Endothelial cell of hepatic sinusoid (primary cell): ENCODE data around the gene RAMP2.

Experiments
- in situ Hi-C: cut with HindIII; loops from 2 replicates; pipeline ENCODE4 v1.10.0; 2017; ENCODE audit warnings: low sequenced_read_pairs

The RAMP2 gene

DNA sequence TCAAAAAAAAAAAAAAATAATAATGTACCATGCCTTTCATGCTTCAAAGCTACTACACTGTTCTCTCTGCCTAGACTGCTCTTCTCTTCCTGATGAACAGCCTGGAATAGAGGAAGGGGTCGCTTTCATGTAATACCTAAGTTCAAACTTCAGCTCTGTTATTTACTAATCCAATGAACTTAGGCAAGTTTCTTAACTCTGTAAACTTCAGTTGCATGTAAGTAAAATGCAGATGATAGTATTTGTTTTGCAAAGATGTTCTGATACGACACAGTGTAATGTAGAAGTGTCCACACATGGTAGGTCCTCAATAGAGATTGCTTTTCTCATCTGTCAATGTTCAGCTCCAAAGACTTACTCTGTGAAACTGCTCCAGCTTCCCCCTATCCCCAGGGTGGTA lies 30.9 kb downstream of the RAMP2 start:
- in situ Hi-C loops = no loop called here

DNA sequence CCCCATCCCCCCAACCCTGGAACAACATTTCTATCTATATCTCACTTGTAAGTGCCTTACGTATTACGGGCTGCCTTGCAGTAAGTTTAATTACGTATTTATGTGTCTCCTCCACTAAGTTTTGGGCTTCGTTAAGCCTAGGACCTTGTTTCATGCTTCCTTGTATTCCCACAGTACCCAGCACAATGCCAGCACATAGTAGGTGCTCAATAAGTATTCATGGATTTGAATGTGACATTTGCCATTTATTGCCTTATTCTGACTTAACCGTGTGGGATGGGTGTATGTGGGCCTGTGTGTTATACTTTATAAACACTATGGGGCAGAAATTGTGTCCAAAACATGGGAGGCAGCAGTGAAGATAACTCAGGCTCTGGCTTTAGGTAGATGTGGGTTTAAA lies 31.5 kb downstream of the RAMP2 start:
- in situ Hi-C loops = no loop called here

DNA sequence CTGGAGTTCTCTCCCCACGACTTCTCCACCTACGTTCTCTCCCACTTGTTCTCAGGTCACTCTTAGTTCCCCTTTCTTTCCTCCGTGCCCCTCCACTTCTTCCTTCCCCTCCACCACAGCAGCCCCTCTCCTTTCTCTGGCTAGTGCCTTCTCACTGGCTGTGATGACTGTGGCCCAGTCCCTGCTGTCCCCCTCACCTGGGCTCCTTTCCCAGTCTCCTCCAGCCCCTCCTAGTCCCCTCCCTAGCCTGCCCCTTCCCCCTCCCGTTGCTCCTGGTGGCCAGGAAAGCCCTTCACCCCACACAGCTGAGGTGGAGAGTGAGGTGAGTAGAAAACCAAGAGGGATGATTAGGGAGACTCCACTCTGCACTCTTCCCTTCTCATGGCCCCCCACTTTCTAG lies 34.0 kb downstream of the RAMP2 start:
- in situ Hi-C loops = no loop called here

- in situ Hi-C loops = no loop called here
These were observed 34.4 kb downstream of the RAMP2 start for GRCh38 chr17:42795465-42795864.

DNA sequence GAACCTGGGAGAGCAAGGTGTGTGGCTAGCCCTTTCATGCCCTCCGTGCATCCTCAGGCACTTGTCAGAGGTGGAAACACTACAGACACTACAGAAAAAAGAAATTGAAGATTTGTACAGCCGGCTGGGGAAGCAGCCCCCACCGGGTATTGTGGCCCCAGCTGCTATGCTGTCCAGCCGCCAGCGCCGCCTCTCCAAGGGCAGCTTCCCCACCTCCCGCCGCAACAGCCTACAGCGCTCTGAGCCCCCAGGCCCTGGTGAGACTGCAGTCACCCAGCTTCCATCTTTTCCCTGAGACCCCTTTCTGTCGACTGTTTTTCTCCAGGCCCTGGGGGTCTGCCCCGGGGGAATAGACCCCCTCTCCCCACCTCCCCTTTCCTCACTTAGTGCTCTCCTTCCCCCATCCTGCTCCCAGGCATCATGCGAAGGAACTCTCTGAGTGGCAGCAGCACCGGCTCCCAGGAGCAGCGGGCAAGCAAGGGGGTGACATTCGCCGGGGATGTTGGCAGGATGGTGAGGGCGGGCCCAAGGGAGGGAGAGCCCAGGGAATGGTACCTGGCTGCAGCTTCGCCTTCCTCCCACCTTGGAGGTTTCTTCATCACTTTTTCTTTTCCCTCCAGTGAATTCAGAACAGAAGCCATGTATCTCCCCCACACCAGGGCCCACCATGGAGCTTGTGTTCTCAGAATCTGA lies 35.2 kb downstream of the RAMP2 start:
- in situ Hi-C loops = no loop called here

DNA sequence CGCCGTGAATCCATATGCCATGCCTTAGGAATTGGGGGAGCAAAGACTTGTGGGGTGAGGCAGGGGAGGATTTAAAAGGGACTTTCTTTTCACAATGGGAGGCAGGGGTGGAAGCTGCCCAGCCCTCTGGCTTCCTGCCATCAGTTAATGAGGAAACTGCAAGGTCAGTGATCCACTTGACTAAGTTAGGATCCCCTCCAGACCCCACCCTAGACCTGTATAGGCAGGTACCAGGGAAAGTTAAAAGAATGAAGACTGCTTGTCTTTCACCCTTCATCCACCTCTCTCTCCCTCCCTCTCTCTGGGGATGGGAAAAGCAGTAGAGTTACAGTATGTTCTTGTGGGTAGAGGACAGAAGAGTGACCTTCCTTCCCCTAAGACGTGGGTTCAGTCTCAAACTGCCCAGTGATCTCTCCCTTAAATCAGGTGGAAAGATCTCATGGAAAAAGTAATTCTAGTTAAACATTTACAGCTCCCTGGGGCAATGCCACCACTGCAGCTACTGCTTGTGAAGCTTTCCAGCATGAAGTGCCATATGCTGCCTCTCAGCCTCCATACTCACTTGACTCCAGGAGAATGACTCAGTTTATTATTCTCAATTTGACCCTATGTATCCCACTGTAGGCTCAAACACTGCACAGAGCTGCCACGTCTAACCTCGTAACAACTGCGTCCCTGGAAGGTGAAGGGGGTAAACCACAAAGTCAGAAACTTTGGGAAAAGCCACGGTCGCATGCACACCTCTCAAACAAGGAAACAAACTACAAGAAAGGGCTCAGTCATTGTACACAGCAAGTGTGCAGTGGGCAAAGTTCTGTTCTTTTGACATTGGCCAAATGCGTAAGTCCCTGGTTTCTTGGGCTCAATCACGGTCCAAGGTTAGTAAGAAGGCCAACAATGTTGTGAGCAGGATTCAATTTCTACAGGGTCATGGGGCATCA lies 36.3 kb downstream of the RAMP2 start:
- in situ Hi-C loops = no loop called here

- in situ Hi-C loops = no loop called here
These were observed 37.0 kb downstream of the RAMP2 start for GRCh38 chr17:42798011-42798382.

DNA sequence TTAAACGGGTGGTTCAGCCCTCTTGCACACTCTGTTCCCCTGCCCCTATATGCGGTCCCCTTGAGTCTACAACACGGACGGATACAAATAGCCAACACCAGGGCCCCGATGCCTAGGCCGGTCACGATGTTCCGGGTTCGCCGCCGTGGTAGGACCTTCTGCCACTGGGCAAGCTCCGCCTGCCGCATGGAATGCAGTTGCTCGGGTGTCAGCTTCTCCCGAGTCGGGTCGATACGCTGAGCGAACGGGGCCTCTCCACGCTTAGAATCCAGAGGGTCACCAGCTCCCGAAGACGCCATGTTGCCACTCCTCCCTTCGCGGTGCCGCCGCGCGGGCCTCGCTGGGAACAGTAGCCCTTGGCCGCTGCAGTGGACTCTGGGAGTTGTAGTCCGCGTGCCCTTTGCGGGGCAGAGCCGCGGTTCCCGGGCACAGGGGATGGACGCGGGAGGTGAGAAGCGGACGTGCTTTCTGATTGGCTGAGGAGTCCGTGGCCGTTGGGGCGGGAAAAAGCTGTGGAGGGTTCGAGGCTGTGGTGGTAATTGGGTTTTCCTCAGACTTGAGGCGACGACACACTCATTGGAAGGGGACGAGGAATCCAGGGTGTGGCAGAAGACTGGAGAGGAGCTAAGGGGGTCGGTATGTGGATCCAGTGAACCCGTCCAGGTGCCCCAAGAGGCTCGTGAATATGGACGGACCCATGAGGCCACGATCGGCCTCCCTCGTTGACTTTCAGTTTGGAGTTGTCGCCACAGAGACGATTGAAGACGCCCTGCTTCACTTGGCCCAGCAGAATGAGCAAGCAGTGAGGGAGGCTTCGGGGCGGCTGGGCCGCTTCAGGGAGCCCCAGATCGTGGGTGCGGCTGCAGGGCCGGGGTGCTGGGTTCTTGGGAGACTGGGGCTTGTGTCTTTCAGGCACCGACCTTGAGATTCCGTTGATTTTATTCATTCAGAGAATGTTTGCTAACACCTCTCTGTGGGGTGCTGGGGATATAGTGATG lies 37.7 kb downstream of the RAMP2 start, which contains the start of the genes CNTD1 and COA3:
Gene CNTD1 (plus strand): TSS at position 479 of the 998 bp plus-strand sequence. CDS start 207 bp downstream, at position 686.
Gene COA3 (minus strand): TSS at position 322 of the 998 bp plus-strand sequence. CDS start 23 bp downstream, at position 299.
- in situ Hi-C loops = no loop called here

DNA sequence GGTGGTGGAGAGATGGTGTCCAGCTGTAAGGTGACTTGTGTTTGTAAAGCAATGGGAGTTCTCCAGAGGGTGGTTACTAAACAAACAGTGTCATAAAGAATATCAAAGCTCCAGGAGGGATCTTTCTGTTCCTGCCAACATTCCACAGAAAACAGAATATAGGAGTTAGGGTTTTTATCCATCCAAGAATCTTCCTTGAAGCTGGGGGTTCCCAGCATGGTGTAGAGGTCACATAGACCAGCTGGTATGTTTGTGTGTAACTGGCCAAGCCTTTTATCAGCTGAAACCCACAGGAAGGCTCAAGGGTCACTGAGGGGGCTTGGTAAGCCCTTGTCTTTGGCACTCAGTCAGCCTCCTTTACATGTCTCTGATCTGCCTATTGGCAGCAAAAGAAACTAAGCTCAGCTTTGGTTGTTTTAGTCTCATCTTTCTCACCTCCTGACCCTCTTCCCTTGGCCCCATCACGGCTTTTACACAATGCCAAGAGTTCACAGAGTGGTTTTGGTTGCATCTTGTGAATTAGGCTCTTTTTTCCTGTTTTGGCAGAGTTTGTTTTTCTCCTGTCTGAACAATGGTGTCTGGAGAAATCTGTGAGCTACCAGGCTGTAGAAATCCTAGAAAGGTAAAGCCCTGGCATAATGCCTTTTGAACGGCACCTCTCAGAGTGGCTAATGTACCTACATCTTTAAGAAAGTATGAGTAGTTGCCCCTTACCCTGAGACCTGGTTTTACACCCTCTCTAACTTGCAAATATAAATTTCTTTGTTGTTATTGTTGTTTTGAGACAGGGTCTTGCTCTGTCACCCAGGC lies 42.3 kb downstream of the RAMP2 start:
- in situ Hi-C loops = no loop called here

DNA sequence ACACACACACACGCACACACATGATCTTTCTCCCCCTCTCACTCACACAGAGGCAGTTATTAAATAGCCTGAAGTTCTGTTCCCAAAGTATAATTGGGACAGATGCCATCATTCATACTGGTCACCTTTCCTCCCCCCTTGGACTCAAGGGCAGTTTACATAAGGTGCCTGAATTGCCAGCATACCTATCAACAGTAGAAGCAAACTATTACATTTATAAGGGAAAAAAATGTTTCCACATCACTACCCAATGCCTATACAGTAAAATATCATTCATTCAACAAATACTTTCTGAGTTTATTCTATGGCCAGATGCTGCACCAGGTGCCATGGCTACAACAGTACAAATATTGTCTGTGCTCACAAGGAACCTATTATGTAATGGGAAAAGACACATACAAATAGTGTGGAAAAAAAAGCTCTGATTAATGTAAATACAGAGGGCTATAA lies 43.9 kb downstream of the RAMP2 start:
- in situ Hi-C loops = no loop called here

DNA sequence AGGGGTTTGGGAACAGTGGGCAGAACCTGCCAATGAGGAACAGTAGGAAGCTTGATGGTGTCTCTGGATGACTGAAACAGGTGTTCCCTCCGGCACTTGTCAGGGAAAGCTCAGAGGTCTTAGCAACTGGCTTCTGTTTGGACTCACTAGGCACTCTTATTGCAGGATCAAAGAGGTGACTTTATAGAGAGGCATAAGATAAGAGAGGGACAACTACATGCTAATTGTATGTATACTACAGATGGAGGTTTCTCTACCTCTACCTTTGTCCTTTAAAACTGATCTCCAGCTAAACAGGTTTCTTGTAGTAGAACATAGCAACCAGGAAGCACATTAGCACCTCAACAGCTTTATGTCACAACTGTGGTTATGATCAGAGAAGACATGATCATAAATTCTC lies 45.2 kb downstream of the RAMP2 start:
- in situ Hi-C loops = no loop called here

DNA sequence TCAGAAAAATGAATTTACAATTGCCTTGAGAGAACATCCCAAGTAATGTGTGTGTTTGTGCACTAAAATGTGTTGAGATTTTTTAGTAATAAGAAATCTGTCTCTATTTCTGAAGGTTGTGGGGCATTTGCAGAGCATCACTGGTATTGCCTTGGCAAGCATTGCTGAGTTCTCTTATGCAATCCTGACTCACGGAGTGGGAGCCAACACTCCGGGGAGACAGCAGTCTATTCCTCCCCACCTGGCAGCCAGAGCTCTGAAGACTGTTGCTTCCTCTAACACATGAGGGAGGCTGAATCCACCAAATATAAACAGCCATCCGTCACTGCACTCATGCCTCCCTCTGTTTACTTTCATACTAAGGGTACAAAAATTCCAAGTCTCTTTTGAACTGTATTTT lies 48.2 kb downstream of the RAMP2 start:
- in situ Hi-C loops = no loop called here
